ENCODE results near the gene RECQL5. TPM values are rescaled to one million over a fixed set of nuclear protein-coding genes. Genes with fewer than 3 reads are reported as not detected.

RECQL5 gene
- total and polyA plus RNA-seq, 2 donors (not counting 1 experiment from before 2014, with no cell fraction given): 58.5 to 70.5 TPM

- Histone ChIP-seq H3K9me3 (ENCODE audit: control extremely low read depth in 1 of 3, control insufficient read depth in 2 of 3, insufficient read depth in 1 of 3, low read length in 2 of 3) (no peaks in the 10 kb centered on the region), H3K36me3 (replicated peaks in 1 of 2; ENCODE audit: control extremely low read depth in 1 of 2, control insufficient read depth in 1 of 2, extremely low read depth in 1 of 2, insufficient read depth in 2 of 2, low read length in 1 of 2) (peaks cover 0 to 76% of the 10 kb centered on the region in 2 experiments), H2AFZ (ENCODE audit: insufficient read depth, low read depth, low read length, poor library complexity, severe bottlenecking) (no peak overlapping the region), H3K4me3 (ENCODE audit: control extremely low read depth in 1 of 5, extremely low read depth in 1 of 5, insufficient read depth in 1 of 5, low read depth in 2 of 5, low read length in 4 of 5) (no peak overlapping the region), H3K4me1 (ENCODE audit: control insufficient read depth in 2 of 2, insufficient read depth in 2 of 2, low read length in 2 of 2) (no peaks in the 10 kb centered on the region), H3K4me2 (replicated peaks; ENCODE audit: low read depth, low read length, poor library complexity, severe bottlenecking) (no peak overlapping the region), H3K79me2 (ENCODE audit: control insufficient read depth, insufficient read depth, low read length) (no peaks in the 10 kb centered on the region), H3K9ac (ENCODE audit: low read length) (no peak overlapping the region), H4K20me1 (ENCODE audit: control insufficient read depth, insufficient read depth, low read length, poor library complexity, severe bottlenecking) (no peaks in the 10 kb centered on the region), H3K27ac (ENCODE audit: low read length in 2 of 2) (no peak overlapping the region), H3K27me3 (replicated peaks in 1 of 4; ENCODE audit: control extremely low read depth in 1 of 4, control insufficient read depth in 3 of 4, insufficient read depth in 4 of 4, low read length in 3 of 4) (no peaks in the 10 kb centered on the region)
- TF ChIP-seq CTCF (IDR thresholded peaks at IDR 0.05): no peak
- no peak for TF ChIP-seq EZH2 (IDR thresholded peaks at IDR 0.05; ENCODE audit: borderline replicate concordance, insufficient read depth, low read depth, low read length, poor library complexity, severe bottlenecking)
- CTCF ChIA-PET: interaction anchor here (0.6 to 2.0 kb wide), 3 partner anchors 16 to 136 kb away, joined by 3 to 9 read pairs (median 4); partner anchors contain the start of gene SMIM5
- Mint-ChIP-seq H3K27ac (no peak overlapping the region), H3K9me3 (ENCODE audit: insufficient read depth) (no peaks in the 10 kb centered on the region), H3K4me3 (no peak overlapping the region), H3K4me1 (no peaks in the 10 kb centered on the region), H3K27me3 (no peaks in the 10 kb centered on the region)
- POLR2A ChIA-PET: no interaction called here
- 94% methylated on average over 16 of the region's 16 CpGs for WGBS (ENCODE audit: insufficient coverage)
- intact Hi-C loops (cut with micrococcal nuclease): no loop called here
- ATAC-seq (ENCODE audit: low read depth): no peak
- no peak for DNase-seq
Measured at GRCh38 chr17:75617218-75617617, 49.7 kb downstream of the RECQL5 start.

- H3K36me3 ChIP-seq (replicated peaks in 1 of 2; ENCODE audit: control extremely low read depth in 1 of 2, control insufficient read depth in 1 of 2, extremely low read depth in 1 of 2, insufficient read depth in 2 of 2, low read length in 1 of 2): peaks cover 1 to 77% of the 10 kb centered on the region in 2 experiments
- H3K9ac ChIP-seq (ENCODE audit: low read length): no peak overlapping the region
- no peak overlapping the region for H3K4me2 ChIP-seq (replicated peaks; ENCODE audit: low read depth, low read length, poor library complexity, severe bottlenecking)
- no peaks in the 10 kb centered on the region for H3K79me2 ChIP-seq (ENCODE audit: control insufficient read depth, insufficient read depth, low read length)
- DNase-seq (no peak), ATAC-seq (ENCODE audit: low read depth) (no peak)
- ChIA-PET CTCF (interaction anchor here (1.2 to 2.0 kb wide), 2 partner anchors 16 to 136 kb away, joined by 4 to 9 read pairs; partner anchors contain the start of gene SMIM5), POLR2A (no interaction called here)
- no peak overlapping the region for H3K27ac ChIP-seq (ENCODE audit: low read length in 2 of 2)
- H3K27me3 Mint-ChIP-seq: no peaks in the 10 kb centered on the region
- H2AFZ ChIP-seq (ENCODE audit: insufficient read depth, low read depth, low read length, poor library complexity, severe bottlenecking): no peak overlapping the region
- no peaks in the 10 kb centered on the region for H3K9me3 ChIP-seq (ENCODE audit: control extremely low read depth in 1 of 3, control insufficient read depth in 2 of 3, insufficient read depth in 1 of 3, low read length in 2 of 3)
- no peaks in the 10 kb centered on the region for H4K20me1 ChIP-seq (ENCODE audit: control insufficient read depth, insufficient read depth, low read length, poor library complexity, severe bottlenecking)
- no peaks in the 10 kb centered on the region for H3K9me3 Mint-ChIP-seq (ENCODE audit: insufficient read depth)
- no peak overlapping the region for H3K27ac Mint-ChIP-seq
- H3K27me3 ChIP-seq (replicated peaks in 1 of 4; ENCODE audit: control extremely low read depth in 1 of 4, control insufficient read depth in 3 of 4, insufficient read depth in 4 of 4, low read length in 3 of 4): no peaks in the 10 kb centered on the region
- WGBS (ENCODE audit: insufficient coverage): 91% methylated on average over 24 of the region's 24 CpGs
- intact Hi-C loops (cut with micrococcal nuclease): no loop called here
- H3K4me1 Mint-ChIP-seq: no peaks in the 10 kb centered on the region
- H3K4me3 ChIP-seq (ENCODE audit: control extremely low read depth in 1 of 5, extremely low read depth in 1 of 5, insufficient read depth in 1 of 5, low read depth in 2 of 5, low read length in 4 of 5): no peak overlapping the region
- H3K4me3 Mint-ChIP-seq: no peak overlapping the region
- TF ChIP-seq CTCF (IDR thresholded peaks at IDR 0.05) (no peak), EZH2 (IDR thresholded peaks at IDR 0.05; ENCODE audit: borderline replicate concordance, insufficient read depth, low read depth, low read length, poor library complexity, severe bottlenecking) (no peak)
- H3K4me1 ChIP-seq (ENCODE audit: control insufficient read depth in 2 of 2, insufficient read depth in 2 of 2, low read length in 2 of 2): no peaks in the 10 kb centered on the region
Measured at GRCh38 chr17:75616521-75617122, 50.3 kb downstream of the RECQL5 start.
